Upper lobe of right lung (tissue), 1 donor: ENCODE measurements around the gene PRKAR1B. TPM values are rescaled to one million over a fixed set of nuclear protein-coding genes. Genes with fewer than 3 reads are reported as not detected.

ENCODE experiments used
- ATAC-seq: fragments of 200-7000 bp; cut with Tn5 transposase; one replicate; pipeline ENCODE4 v1.9.1; 2020; ENCODE audit warnings: mild to moderate bottlenecking, moderate library complexity
- DNase-seq: peaks from one replicate; pipeline ENCODE4 v3.0.0-alpha.2; 2020
- H3K27ac ChIP-seq: fragments of 200-600 bp; one replicate; pipeline ENCODE4 v1.8.0; 2022
- H3K27me3 ChIP-seq: fragments of 200-600 bp; one replicate; pipeline ENCODE4 v1.8.0; 2022; ENCODE audit warnings: mild to moderate bottlenecking
- H3K36me3 ChIP-seq: fragments of 200-600 bp; one replicate; pipeline ENCODE4 v1.8.0; 2022
- H3K4me1 ChIP-seq: fragments of 200-600 bp; one replicate; pipeline ENCODE4 v1.8.0; 2022
- H3K4me3 ChIP-seq: fragments of 200-600 bp; one replicate; pipeline ENCODE4 v1.8.0; 2022; ENCODE audit warnings: mild to moderate bottlenecking
- H3K9me3 ChIP-seq: fragments of 200-600 bp; one replicate; pipeline ENCODE4 v1.8.0; 2022
- CTCF ChIP-seq: fragments of 200-600 bp; IDR thresholded peaks from one replicate; pipeline ENCODE4 v1.8.0; 2022; ENCODE audit warnings: antibody characterized with exemption
- intact Hi-C: fragments of 100-400 bp; cut with DNase I; formaldehyde crosslinking; loops from one replicate; pipeline ENCODE4 v1.11.0; 2022
- total RNA-seq: library from RNA; stranded (reverse); fragmentation: NEBNext Ultra II Directional; extraction: Animal tissue kit (Norgen Biotek cat#: 25700); gene quantifications from one replicate; pipeline ENCODE4 v1.2.1, GENCODE V29; 2021
- donor health status: DM: no; HTN: yes; CAD: no; lungs with severe emphysema.

Gene PRKAR1B
- total RNA-seq, 1 donor from 2014 or later: 25.7 TPM

GRCh38 chr7:732094-732541 lies 5.0 kb upstream of the PRKAR1B start:
- H3K4me3 ChIP-seq: no peak overlapping the region
- intact Hi-C loops: no loop called here
- H3K9me3 ChIP-seq: peaks cover 4% of the 10 kb centered on the region
- TF ChIP-seq CTCF: peak; percentile 43
- no peak overlapping the region for H3K27ac ChIP-seq
- peaks cover 16% of the 10 kb centered on the region for H3K36me3 ChIP-seq
- ATAC-seq: peak; percentile 85
- no peaks in the 10 kb centered on the region for H3K27me3 ChIP-seq
- H3K4me1 ChIP-seq: peaks cover 3% of the 10 kb centered on the region
- peak; percentile 76 for DNase-seq

GRCh38 chr7:731440-732085 lies 4.5 kb upstream of the PRKAR1B start:
- Histone ChIP-seq H3K27me3 (no peaks in the 10 kb centered on the region), H3K27ac (no peak overlapping the region), H3K9me3 (peaks cover 4% of the 10 kb centered on the region), H3K36me3 (peaks cover 16% of the 10 kb centered on the region), H3K4me3 (no peak overlapping the region), H3K4me1 (peaks cover 3% of the 10 kb centered on the region)
- TF ChIP-seq CTCF: no peak
- DNase-seq (no peak), ATAC-seq (no peak)
- intact Hi-C loops: no loop called here

- Histone ChIP-seq H3K9me3 (peaks cover 4% of the 10 kb centered on the region), H3K36me3 (peaks cover 16% of the 10 kb centered on the region), H3K27me3 (no peaks in the 10 kb centered on the region), H3K27ac (no peak overlapping the region), H3K4me1 (peaks cover 9% of the 10 kb centered on the region), H3K4me3 (no peak overlapping the region)
- no peak for TF ChIP-seq CTCF
- intact Hi-C loops: no loop called here
- ATAC-seq: no peak
- DNase-seq: peak; percentile 59
Observed at GRCh38 chr7:730501-731439, 3.7 kb upstream of the PRKAR1B start.

- DNase-seq (no peak), ATAC-seq (no peak)
- H3K27me3 ChIP-seq: no peaks in the 10 kb centered on the region
- H3K9me3 ChIP-seq: peaks cover 2% of the 10 kb centered on the region
- intact Hi-C loops: no loop called here
- H3K4me1 ChIP-seq: peaks cover 12% of the 10 kb centered on the region
- no peak overlapping the region for H3K4me3 ChIP-seq
- H3K27ac ChIP-seq: no peak overlapping the region
- TF ChIP-seq CTCF: no peak
- H3K36me3 ChIP-seq: peaks cover 16% of the 10 kb centered on the region
Observed at GRCh38 chr7:729140-730000, 2.3 kb upstream of the PRKAR1B start.

GRCh38 chr7:728602-729001 lies 1.5 kb upstream of the PRKAR1B start:
- no peak for DNase-seq
- no peak for ATAC-seq
- Histone ChIP-seq H3K27ac (no peak overlapping the region), H3K4me1 (peaks cover 12% of the 10 kb centered on the region), H3K9me3 (no peaks in the 10 kb centered on the region), H3K36me3 (peaks cover 16% of the 10 kb centered on the region), H3K27me3 (no peaks in the 10 kb centered on the region), H3K4me3 (no peak overlapping the region)
- no peak for TF ChIP-seq CTCF
- intact Hi-C loops: no loop called here
